Fibroblast of gingiva (primary cell): ENCODE results near the gene NXPH2.
"Not testable (repeated sequence)": the region's sequence is repeated elsewhere in the genome, so short reads cannot be mapped to it uniquely, and the experiment has no call there.

Experiments used
- DNase-seq: peaks from one replicate; pipeline ENCODE4 v3.0.0-alpha.2; 2011; ENCODE audit warnings: low read depth

The NXPH2 gene

GRCh38 chr2:138757384-138757783 lies 22.8 kb downstream of the NXPH2 start:
- DNase-seq, result no peak

- no peak for DNase-seq
Observed at GRCh38 chr2:138752197-138752956, 27.8 kb downstream of the NXPH2 start.

- DNase-seq, result no peak
Observed at GRCh38 chr2:138744713-138745112, 35.5 kb downstream of the NXPH2 start.

- no peak for DNase-seq
Observed at GRCh38 chr2:138742441-138743057, 37.6 kb downstream of the NXPH2 start.

- DNase-seq, result no peak
Observed at GRCh38 chr2:138741851-138742250, 38.3 kb downstream of the NXPH2 start.

GRCh38 chr2:138737009-138737554 lies 43.1 kb downstream of the NXPH2 start:
- DNase-seq, result not testable (repeated sequence)

- DNase-seq, result no peak
Observed at GRCh38 chr2:138732651-138733050, 47.5 kb downstream of the NXPH2 start.

GRCh38 chr2:138730497-138731030 lies 49.6 kb downstream of the NXPH2 start:
- DNase-seq, result no peak

GRCh38 chr2:138727956-138728355 lies 52.2 kb downstream of the NXPH2 start:
- no peak for DNase-seq

GRCh38 chr2:138726681-138727080 lies 53.5 kb downstream of the NXPH2 start:
- DNase-seq, result no peak

- no peak for DNase-seq
Observed at GRCh38 chr2:138724729-138725459, 55.3 kb downstream of the NXPH2 start.

- no peak for DNase-seq
Observed at GRCh38 chr2:138724327-138724726, 55.9 kb downstream of the NXPH2 start.

GRCh38 chr2:138723196-138723987 lies 56.8 kb downstream of the NXPH2 start:
- DNase-seq, result no peak

GRCh38 chr2:138722316-138722715 lies 57.9 kb downstream of the NXPH2 start:
- DNase-seq, result peak; percentile 24

- no peak for DNase-seq
Observed at GRCh38 chr2:138720035-138720838, 60.0 kb downstream of the NXPH2 start.

- no peak for DNase-seq
Observed at GRCh38 chr2:138718405-138718804, 61.8 kb downstream of the NXPH2 start.

- DNase-seq, result no peak
Observed at GRCh38 chr2:138716183-138716582, 64.0 kb downstream of the NXPH2 start.

GRCh38 chr2:138713504-138713903 lies 66.7 kb downstream of the NXPH2 start:
- no peak for DNase-seq

- DNase-seq, result no peak
Observed at GRCh38 chr2:138713069-138713496, 67.1 kb downstream of the NXPH2 start.

- DNase-seq, result no peak
Observed at GRCh38 chr2:138712212-138712979, 67.8 kb downstream of the NXPH2 start.
